Measurements from ENCODE around the gene AAGAB.

Gene AAGAB

DNA sequence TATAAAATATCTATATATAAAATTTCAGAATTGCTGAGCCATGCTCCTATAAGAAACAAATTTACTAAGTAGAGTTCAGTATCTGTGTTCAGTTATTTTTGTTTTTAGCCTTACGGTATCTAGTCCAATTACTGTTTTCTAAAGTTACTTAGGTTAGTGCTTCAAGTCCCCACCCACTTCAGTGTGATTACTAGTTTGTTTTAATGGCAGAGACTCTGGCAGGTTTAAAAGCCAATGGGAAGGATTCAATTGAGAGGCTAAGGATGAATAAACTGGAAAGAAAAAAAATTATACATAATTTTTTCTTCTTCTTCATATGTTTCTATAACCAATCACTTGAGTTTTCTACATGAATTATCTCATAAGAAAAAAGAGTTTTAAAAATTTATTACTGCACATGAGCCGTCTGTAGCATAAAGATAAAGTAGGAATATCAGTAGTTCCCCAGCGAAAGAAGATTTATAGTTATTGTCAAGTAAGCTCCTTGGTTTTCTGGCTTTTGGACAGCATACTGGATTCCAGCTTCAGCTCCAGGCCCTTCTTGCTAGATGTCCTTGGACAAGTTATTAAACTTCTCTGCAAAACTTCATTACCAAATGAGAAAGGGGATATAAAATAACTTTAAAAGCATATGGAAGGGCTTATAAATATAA lies 46.8 kb downstream of the AAGAB start:
- no peak for DNase-seq

DNA sequence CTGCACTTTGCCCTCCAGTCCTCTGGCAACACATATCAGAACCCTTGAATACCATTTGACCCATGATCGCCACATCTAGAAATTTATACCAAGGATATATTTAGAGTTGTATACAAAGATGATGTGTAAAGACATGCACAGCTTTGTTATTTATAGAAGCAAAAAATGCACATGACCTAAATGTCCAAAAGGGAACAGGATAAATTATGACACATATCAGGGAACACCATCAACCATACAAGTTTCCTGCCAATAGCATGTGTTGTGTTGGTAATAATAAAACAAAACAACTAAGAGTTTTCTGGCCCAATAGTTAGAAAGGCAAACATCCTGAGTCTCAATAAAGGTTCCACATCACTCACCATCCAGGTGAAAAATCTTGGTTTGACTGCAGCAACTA lies 51.5 kb downstream of the AAGAB start:
- DNase-seq: no peak

DNA sequence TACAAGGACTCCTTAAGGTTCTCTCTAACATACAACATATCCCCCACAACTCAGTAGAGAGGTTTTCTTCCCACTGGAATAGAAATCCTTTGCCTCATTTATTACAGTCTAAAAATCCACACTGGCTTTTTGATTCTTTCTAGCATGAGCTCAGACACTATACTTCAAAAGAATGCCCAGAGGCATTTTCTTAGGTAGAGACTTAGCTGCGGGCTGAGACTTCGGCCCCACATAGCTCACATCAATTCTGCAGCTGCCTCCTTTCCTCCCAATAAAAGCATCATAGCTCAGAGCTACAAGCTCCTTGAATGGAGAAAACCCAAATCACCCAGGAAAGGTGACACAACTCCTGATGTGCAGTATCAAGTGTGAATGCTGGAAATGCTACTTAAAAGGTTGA lies 52.4 kb downstream of the AAGAB start:
- no peak for DNase-seq

DNA sequence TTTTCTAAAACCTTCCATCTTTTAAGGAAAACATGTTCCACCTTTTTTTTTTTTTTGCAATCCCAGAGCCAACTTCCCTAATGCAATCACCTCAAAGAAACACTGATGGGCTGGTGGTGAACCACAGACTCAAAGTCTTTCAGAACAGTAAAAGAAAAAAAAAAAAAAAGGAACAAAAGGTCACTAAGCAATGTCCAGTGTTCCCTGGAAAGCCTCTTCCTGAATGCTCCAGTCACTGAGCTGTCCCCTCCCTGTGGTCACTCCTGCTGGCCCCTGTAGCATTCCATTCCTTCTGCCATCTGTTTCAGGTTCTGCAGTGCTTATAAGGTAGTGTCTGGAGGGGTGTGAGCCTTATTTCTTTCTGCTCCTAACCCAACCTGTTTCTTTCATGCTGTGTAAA lies 53.3 kb downstream of the AAGAB start:
- DNase-seq: no peak

DNA sequence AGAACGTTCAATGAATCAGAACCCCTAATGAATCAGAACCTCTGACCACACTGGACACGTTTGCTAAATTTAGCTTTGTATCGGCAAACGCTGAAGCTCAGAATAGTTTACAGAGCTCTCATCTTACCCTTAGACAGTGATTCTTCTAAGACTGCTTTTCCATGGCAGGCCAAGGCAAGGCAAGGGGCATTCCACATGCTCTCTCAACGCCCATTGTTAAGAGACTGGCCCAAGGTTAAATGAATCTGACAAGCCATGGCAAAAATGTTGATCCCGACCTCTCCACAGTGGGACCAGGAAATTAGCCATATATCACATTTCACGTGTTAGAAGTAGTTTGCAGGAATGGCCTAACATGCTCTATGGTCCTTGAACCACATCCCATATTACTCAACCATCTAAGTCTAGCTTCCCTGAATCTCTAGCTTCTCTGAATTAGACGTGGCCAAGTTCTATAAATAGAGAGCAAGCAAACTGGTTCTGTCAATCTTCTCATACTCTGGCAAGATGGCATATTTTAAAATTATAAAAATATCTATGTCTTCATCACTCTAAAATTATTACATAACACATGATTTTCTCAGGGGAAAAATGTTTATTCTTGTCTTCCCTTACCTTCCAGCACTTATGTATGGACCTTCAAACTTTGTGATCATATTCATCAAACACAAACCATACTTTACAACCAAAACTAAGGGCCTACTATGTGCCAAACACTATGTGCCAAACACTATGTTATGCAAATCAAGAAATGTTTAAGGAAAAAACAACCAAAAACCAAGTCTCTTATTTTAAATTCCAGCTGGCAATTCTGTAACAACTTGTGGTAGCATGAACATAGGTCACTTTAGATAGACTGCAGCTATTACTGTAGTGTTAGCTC lies 54.3 kb downstream of the AAGAB start:
- DNase-seq: peak; percentile 41

DNA sequence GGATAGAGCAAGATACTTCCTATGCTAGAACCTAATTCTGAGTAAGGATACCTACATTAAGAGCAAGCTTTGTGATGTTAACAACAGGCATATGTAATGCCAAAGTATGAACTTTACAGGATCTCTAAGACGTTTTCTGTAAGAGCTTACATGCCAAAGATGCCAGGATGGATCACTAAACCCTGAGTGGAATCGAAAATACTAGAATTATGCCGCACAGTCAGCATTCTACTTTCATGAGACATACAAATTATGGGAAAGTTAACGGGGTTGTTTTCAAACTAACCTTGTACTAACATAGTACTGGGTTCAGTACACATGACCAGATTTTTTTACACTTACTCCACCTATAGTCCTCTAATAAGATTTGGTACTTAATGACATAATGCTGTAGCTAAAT lies 55.1 kb downstream of the AAGAB start:
- DNase-seq: no peak

DNA sequence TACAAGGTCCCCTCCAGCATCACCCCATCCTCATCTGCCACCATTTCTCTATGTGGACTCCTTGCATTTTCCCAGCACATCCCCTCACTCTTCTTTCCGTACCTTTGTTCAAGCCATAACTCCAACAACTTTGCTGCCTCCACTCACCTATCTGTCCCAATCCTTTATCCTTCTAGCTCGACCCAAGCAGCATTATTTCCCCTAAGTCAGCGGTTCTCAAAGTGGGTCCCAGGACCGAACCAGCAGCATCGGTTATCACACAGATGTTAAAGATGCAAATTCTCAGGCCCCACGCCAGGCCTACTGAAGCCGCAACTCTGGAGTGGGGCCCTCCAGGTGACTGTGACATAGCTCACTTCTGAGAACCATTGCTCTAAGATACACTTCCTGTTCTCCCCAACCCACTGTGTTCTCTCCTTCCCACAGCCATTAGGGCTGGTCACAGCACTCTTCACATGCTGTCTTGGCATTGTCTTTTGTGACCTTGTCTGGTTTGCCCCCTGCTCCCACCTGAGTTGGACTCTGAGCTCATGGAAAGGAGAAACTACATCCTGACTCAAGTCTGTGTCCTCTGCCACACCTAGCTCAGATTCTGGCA lies 56.2 kb downstream of the AAGAB start:
- DNase-seq: no peak

DNA sequence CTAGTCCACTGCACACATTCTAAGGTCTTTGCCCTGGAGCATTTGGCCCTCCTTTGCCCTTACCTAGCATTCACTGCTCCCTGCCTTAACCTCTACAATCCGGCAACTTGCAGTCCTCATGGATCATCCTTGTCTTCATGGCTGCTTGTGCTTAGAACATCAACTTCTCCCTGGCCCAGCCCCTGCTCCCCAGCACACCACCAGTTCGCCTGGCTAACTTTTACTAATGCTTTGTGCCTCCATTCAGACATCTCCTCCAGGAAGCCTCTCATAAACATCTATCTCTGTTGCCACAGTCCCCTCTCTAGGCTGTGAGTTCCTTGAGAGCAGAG lies 57.1 kb downstream of the AAGAB start:
- no peak for DNase-seq

DNA sequence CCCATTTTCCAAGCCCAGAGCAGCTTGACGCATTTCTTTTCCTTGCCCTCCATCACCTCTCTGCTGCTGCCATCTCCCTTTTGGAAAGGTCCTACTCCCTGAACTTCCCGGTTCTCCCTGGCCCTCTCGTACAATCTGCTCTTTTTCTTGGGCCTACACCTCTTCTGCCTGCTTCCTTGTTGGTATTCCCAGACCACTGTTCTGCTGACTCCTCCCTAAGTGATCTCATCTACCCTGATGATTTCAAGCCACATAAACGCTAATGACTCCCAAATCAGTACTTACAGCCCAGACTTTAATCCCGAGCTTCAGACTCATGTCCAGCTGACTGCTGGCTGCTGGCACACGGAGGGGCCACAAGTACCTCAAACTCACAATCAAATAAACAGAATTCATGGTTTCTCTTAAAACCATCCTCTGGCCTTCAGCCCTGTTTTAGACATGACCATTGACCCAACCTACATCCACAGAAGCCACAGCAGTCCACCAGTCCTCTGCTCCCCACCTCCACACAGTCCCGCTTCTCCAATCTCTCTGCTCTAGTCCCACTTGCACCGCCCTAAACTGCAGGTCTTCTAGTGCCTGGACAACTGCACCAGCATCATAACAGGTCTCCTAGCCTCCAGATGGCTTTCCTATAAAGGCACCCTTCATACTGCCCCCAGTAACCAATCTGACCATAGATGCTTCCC lies 57.6 kb downstream of the AAGAB start:
- no peak for DNase-seq

DNA sequence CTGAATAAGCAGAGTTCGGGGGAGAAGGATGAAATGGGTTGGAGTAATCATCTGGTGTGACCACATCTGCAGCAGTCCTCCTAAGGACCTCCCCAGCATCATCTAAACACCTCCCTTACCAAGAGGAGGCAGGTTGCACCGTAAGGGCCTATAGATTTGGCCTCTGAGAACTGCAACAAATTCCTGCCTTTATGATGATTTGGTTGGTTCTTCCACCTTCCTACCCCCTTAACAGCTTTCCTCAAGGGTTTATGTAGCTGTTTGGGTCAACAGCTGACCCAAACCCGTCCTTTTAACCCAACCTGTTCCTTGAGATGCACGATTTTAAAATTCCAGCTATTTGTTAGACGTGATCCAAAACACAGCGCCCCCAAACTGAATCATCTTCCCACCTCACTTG lies 58.2 kb downstream of the AAGAB start:
- no peak for DNase-seq

DNA sequence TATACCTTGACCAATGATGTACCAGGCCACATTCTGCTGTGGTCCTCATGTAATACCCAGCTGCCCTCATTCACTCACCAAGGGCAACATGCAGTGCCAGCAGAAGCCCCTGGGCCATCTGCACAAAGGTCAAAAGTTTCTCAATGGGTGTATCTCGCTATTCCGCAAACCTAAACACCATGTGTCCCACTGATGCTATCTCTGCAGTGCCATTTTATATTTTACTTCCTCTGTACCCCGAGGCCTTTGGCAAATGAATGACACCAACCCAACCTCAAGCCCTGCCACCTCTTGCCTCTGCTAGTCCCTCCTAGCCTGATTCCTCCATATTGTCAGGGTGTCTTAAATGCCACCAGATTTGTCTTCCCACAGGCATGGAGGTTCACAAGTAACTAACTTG lies 59.2 kb downstream of the AAGAB start:
- no peak for DNase-seq

DNA sequence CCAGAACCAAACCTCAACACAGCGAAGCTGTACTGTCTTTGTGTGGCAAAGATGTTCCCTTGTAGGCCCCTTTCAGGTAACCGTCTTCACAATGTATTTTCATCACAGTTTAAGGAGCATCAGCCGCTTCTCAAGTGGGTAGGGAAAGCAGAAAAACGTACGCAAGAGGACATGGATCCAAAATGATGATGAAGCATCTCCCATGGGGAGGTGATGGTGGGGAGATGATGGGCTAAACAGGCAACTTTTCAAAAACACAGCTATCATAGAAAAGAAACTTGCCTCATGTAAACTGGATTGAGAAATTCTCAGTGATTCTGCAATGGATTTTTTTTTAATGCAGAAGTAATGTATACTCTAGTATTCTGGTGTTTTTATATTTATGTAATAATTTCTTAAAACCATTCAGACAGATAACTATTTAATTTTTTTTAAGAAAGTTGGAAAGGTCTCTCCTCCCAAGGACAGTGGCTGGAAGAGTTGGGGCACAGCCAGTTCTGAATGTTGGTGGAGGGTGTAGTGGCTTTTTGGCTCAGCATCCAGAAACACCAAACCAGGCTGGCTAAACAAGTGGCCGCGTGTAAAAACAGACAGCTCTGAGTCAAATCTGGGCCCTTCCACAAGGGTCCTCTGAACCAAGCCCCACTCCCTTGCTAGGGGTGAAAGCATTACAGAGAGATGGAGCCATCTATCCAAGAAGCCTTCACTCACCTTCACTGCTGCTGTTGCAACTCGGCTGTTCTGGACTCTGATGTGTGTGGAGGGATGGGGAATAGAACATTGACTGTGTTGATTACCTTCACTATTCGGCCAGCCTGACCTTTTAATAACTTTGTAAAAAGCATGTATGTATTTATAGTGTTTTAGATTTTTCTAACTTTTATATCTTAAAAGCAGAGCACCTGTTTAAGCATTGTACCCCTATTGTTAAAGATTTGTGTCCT lies 60.0 kb downstream of the AAGAB start:
- no peak for DNase-seq

DNA sequence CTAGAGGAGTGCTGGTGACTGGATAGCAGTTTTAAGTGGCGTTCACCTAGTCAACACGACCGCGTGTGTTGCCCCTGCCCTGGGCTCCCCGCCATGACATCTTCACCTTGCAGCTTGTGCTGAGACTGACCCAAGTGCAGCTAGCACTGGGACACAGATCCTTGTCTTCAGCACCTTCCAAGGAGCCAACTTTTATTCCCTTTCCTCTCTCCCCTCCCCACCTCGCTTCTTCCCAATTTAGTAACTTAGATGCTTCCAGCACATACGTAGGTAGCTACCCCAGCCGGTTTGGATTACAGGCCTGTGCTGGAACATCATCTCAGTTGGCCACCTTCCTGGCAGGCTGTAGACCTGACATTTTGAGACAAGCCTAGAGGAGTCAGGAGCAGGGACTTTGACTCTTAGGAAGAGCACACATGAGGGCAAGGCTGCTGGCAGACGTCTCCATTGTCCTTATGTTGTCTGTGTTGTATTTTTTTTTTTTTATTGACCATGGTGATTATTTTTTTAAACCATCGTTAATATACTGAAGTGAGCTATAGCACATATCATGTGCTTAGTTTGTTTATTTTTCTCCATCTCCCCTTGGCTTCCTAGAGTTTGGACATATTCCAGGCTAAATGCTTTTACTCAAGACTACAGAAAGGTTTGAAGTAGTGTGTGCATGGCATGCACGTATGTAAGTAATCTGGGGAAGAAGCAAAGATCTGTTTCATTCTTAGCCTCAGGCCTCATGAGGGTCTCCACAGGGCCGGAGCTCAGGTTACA lies 61.1 kb downstream of the AAGAB start:
- DNase-seq: no peak

DNA sequence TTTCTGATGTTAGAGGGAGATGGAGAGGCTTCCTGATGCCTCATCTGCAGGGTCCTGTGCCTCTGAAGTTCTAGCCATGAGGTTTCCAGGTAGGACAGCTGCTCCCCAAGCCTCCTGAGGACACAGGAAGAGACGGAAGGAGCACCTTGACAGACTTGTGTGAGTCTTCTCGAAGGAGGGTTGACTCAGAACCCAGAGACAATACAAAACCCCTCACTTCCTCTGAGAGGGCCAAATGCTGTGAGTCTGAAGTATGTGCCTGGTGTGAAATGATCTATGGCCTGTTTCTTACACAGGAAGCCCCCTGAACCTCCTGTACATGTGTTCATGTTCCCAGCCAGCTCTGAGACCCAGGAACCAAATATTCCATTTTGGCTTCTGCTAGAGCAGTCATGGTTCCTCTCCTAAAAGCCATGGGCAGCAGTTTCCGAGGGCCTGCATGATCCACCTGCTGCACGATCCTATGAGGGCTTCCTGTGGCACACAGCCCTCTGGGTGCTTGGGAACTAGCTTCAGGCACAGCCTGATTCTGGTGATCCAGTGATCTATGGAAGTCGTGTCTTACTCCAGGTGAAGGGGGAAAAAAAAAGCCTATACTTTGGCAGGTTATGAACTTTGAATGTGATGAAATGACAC lies 62.2 kb downstream of the AAGAB start:
- DNase-seq: no peak

DNA sequence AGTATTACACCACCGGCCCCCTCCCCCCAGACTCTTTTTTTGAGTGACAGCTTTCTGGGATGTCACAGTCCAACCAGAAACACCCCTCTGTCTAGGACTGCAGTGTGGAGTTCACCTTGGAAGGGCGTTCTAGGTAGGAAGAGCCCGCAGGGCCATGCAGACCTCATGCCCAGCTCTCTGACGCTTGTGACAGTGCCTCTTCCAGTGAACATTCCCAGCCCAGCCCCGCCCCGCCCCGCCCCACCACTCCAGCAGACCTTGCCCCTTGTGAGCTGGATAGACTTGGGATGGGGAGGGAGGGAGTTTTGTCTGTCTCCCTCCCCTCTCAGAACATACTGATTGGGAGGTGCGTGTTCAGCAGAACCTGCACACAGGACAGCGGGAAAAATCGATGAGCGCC lies 63.6 kb downstream of the AAGAB start:
- DNase-seq: no peak

DNA sequence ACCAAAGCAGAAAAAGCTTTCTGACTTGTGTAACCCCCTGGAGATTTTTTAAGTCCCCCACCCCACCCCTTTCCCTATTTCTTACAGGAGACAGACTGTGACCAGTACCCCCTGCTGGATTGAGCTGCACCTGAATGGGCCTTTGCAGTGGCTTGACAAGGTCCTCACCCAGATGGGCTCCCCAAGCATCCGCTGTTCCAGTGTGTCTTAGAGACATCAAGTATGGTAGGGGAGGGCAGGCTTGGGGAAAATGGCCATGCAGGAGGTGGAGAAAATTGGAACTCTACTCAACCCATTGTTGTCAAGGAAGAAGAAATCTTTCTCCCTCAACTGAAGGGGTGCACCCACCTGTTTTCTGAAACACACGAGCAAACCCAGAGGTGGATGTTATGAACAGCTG lies 64.1 kb downstream of the AAGAB start:
- no peak for DNase-seq

DNA sequence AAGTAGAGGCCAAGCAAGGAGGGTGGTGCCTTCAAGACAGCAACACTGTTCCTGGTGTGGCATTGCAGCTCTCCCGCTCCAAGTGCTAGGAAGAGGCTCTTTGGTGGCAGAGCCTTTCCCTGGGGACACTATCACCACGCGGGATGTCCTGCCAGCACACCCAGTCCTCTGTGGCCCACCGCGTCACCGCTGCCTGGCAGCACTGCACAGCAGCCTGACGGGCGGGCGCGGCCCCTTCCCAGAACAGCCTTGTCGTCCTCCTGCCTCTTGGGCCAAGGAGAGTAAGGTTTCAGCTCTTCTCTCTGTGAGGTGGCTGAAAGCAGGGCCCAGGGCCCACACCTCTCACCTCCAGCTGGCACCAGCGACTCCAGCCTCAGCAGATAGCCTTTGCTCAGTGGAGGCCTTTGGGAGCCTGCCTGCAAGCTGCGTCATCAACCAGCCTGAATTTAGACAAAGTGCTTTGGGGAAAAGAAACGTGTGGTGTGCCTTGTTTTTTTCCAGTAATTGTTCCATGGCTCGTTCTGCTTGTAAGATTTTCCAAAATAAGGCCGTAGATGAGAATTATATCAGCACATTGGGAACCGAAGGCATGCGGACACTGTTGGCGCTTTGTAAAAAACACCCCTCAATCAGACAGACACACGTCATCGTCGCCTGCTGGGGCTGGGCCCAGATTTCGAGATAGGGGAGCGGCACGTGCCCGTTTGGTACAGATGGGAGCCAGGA lies 65.0 kb downstream of the AAGAB start:
- no peak for DNase-seq

DNA sequence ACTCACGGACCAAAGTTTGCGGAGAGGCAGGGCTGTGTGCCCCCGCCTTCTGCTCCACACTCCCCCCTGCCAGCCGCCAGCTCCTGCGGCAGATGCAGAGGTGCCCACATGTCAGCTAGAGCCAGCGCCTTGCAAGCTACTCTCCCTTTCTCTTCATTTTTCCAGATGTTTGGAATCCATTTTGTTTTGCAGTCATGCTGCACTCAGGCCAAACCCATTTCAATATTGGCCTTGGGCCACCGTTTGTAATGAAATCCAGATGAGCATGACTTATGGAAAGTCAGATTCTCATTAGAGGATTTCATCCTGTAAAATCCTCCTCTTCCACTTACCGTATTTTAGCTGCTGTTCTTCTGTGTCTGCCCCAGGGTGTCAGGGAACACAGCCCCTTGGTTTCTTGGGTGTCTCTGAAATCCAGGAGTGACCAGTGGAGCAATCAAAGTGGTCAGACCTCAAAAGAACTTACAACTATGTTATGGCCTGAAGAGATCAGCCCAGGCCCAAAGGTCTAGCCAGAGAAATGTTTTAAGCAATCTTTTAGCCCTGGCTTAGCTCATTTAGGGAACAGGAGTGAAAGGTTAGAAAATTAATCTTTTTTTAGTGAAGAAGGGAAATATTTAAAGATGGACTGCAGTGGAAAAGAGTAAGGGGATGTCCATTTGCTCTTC lies 65.8 kb downstream of the AAGAB start:
- no peak for DNase-seq

DNA sequence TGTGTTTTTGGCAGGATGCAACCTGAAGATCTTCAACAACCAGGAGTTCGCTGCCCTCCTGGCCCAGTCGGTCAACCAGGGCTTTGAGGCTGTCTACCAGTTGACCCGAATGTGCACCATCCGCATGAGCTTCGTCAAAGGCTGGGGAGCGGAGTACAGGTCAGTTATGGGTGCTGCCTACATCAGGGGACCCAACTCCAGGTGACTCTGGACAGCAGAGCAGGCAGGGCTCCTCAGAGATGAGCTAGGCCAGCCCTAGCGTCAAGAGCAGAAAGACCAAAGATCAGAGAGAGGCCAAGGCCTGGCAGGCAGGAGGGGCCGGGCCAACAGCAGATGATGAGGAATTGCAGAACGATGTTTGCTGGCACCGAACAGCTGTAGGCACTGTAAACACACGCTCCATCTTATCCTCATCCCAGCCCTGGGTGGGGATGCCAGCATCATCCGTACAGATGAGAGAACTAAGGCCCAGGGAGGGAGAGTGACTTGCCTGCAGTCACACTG lies 67.1 kb downstream of the AAGAB start:
- DNase-seq: no peak

DNA sequence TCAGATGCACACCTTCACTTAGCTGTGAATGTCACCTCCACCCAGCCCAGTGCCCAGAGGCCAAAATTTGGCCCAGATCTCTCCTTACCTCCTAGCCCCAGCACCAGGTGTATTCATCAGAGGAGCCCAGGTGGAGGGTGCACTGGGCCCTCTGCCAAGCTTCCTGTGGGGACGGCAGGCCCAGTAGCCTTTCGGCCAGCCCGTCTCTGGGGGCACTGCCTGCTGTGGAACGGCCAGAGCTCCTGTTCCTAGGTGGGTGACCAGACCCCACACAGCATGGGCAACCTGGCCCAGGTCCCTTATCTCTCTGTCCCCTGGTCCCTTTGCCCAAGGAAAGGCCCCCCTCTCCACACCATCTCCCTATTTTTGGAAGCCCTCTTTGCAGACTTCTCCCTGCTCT lies 67.8 kb downstream of the AAGAB start:
- no peak for DNase-seq
